Tibial nerve (tissue), 4 donors: ENCODE data around the gene DDX60. TPM values are rescaled to one million over a fixed set of nuclear protein-coding genes. Genes with fewer than 3 reads are reported as not detected.
"Not testable (repeated sequence)": the region's sequence is repeated elsewhere in the genome, so short reads cannot be mapped to it uniquely, and the experiment has no call there.

Experiments
- DNase-seq, 2 donors: peaks; one replicate each; pipeline ENCODE4 v3.0.0-alpha.2; 2019; ENCODE audit warnings: low spot score in 2 of 2
- H3K27ac ChIP-seq, 4 donors: fragments of 200-600 bp; sonication (generic) in 3 of 4; one replicate each; pipeline ENCODE4 v1.5.1; 2017 to 2019; ENCODE audit warnings: mild to moderate bottlenecking in 1 of 4
- H3K27me3 ChIP-seq, 2 donors: fragments of 200-600 bp; sonication (generic) in 1 of 2; one replicate each; pipeline versions ENCODE4 v1.5.1 to v1.6.0; 2017 to 2019
- H3K36me3 ChIP-seq, 3 donors: fragments of 200-600 bp; sonication (generic); one replicate each; pipeline ENCODE4 v1.5.1; 2018 to 2019
- H3K4me1 ChIP-seq, 4 donors: fragments of 200-600 bp; sonication (generic) in 3 of 4; one replicate each; pipeline ENCODE4 v1.5.1; 2017 to 2019
- H3K4me3 ChIP-seq, 4 donors: fragments of 200-600 bp; sonication (generic) in 3 of 4; one replicate each; pipeline ENCODE4 v1.5.1; 2017 to 2019; ENCODE audit warnings: mild to moderate bottlenecking in 1 of 4, moderate library complexity in 1 of 4
- H3K9me3 ChIP-seq, 4 donors: fragments of 200-600 bp; sonication (generic) in 3 of 4; one replicate each; pipeline ENCODE4 v1.5.1; 2017 to 2019
- EP300 ChIP-seq, 2 donors: sonication (generic); formaldehyde crosslinking; IDR thresholded peaks; one replicate each; pipeline ENCODE4 v1.6.1; 2017; ENCODE audit warnings: antibody characterized with exemption in 2 of 2, mild to moderate bottlenecking in 1 of 2
- POLR2A ChIP-seq, 2 donors: fragments of 450-650 bp; IDR thresholded peaks; one replicate each; pipeline ENCODE4 v1.6.1; 2017; ENCODE audit warnings: antibody characterized with exemption in 2 of 2, mild to moderate bottlenecking in 2 of 2, moderate library complexity in 2 of 2
- WGBS, 2 donors: methylation state at CpG; one replicate each; pipeline ENCODE4 v1.1.5; 2018; 5-methylcytosine and 5-hydroxymethylcytosine counted together
- total RNA-seq, 4 donors: library from RNA; depleted of rRNA; stranded (reverse); fragments of >200 nt; gene quantifications; one replicate each; pipeline ENCODE4 v1.1.0, GENCODE V29; 2016
- TF ChIP-seq, protein P1 (sequence below), 5 experiments: fragments of 200-600 bp in 3 of 5; fragments of 450-650 bp in 2 of 5; sonication (generic) in 3 of 5; IDR thresholded peaks; one replicate each; pipeline ENCODE4 v1.5.1; 2016 to 2019; ENCODE audit warnings: antibody characterized with exemption in 5 of 5, mild to moderate bottlenecking in 3 of 5, moderate library complexity in 2 of 5

DDX60 gene
- total RNA-seq, 4 donors from 2014 or later = 9.9 to 33.9 (median 20.6) TPM

DNA sequence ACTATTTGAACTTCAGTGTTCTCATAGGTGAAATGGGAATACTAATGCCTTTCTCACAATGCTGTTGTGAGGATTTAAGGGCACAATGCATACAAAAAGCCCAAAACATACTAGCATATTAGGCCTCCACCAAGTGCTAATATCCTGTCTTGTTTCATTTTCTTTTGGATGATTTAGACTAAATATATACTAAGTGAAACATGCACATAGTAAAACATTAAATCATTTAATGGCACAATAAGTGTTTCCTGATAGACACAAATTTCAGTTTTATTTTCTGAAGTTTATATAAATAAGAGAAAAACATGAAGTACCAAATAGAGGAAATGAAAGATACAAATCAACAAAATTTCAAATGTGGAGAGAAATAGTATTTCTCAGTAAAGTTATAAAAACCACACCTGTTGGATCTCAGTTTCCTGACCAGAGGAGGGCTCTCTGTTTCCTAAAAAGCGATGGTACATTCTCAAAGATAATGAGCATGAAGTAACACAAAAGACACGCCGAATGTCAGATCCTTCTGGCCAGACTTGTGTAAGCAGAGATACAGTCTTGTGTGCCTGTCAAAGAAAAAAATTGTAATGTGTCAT lies 25.1 kb downstream of the DDX60 start:
- H3K27me3 ChIP-seq = no peaks in the 10 kb centered on the region
- H3K4me1 ChIP-seq = no peaks in the 10 kb centered on the region
- no peak overlapping the region for H3K4me3 ChIP-seq
- no peaks in the 10 kb centered on the region for H3K9me3 ChIP-seq
- no peak overlapping the region for H3K27ac ChIP-seq
- DNase-seq = no peak
- WGBS, 2 donors = 93 to 95% methylated on average over 3 of the region's 3 CpGs
- peaks cover 0 to 59% (median 0%) of the 10 kb centered on the region in 3 donors for H3K36me3 ChIP-seq
- TF ChIP-seq EP300 (IDR thresholded peaks at IDR 0.05) = no peak
- TF ChIP-seq POLR2A (IDR thresholded peaks at IDR 0.05) = no peak
- TF ChIP-seq, protein P1, sequence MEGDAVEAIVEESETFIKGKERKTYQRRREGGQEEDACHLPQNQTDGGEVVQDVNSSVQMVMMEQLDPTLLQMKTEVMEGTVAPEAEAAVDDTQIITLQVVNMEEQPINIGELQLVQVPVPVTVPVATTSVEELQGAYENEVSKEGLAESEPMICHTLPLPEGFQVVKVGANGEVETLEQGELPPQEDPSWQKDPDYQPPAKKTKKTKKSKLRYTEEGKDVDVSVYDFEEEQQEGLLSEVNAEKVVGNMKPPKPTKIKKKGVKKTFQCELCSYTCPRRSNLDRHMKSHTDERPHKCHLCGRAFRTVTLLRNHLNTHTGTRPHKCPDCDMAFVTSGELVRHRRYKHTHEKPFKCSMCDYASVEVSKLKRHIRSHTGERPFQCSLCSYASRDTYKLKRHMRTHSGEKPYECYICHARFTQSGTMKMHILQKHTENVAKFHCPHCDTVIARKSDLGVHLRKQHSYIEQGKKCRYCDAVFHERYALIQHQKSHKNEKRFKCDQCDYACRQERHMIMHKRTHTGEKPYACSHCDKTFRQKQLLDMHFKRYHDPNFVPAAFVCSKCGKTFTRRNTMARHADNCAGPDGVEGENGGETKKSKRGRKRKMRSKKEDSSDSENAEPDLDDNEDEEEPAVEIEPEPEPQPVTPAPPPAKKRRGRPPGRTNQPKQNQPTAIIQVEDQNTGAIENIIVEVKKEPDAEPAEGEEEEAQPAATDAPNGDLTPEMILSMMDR (IDR thresholded peaks at IDR 0.05) = no peak

DNA sequence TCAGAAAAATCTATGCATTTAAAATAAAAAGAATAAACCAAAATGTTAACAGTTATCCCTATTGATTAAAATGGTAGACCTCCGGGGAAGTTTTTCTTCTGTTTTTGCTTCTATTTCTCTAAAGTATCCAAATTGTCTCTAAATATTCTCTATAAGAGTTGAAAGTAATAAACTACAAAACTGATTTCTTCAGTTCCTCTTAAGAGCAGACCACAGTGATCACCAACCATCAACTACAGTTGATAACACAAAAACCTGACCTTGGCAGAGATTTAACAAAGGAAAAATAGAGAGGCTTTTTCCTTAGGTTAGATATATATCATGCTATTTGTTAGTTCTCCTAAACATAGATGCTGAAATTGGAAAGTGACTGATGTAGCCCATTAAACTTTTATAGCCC lies 27.3 kb downstream of the DDX60 start:
- 93 to 98% methylated on average over 1 of the region's 1 CpG for WGBS, 2 donors
- Histone ChIP-seq H3K4me1 (no peaks in the 10 kb centered on the region), H3K36me3 (peaks cover 0 to 59% (median 0%) of the 10 kb centered on the region in 3 donors), H3K9me3 (no peaks in the 10 kb centered on the region), H3K27ac (no peak overlapping the region), H3K4me3 (no peak overlapping the region), H3K27me3 (no peaks in the 10 kb centered on the region)
- no peak for TF ChIP-seq POLR2A (IDR thresholded peaks at IDR 0.05)
- TF ChIP-seq, protein P1 (IDR thresholded peaks at IDR 0.05) = no peak
- DNase-seq = no peak

DNA sequence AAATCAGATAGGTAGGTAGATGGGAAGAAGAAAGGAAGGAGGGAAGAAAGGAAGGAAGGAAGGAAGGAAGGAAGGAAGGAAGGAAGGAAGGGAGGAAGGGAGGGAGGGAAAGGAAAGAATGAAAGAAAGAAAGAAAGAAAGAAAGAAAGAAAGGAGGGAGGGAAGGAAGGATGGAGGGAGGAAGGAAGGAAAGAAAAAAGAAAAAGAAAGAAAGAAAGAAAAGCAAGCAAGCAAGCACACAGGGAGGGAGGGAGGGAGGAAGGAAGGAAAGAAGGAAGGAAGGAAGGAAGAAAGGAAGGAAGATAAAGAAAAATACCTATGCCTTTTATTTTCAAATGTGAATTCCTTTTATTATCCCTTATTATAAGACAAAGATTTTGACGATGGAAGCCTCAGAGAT lies 32.7 kb downstream of the DDX60 start:
- peaks cover 0 to 69% (median 0%) of the 10 kb centered on the region in 3 donors for H3K36me3 ChIP-seq
- 90 to 91% methylated on average over 1 of the region's 1 CpG for WGBS, 2 donors

DNA sequence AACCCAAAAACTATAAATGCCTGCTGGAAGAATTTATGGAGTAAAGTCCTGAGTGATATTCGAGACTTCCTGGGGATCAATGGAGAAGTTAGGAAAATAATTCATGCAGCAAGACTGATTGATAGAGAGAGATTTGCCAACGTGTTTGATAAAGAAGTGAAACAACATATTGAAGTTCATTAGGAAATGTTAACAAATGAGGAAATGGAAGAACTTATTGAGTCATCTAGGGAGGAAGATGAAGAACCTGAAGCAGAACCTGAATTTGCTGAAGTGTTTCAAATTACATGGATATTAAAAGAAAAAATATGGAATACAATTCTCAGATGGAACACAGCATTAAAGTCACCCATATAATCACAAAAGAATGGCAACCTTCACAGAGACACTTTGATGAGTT lies 39.0 kb downstream of the DDX60 start:
- no peaks in the 10 kb centered on the region for H3K9me3 ChIP-seq
- no peaks in the 10 kb centered on the region for H3K4me1 ChIP-seq
- H3K36me3 ChIP-seq = peaks cover 0 to 80% (median 13%) of the 10 kb centered on the region in 3 donors
- DNase-seq = no peak
- no peaks in the 10 kb centered on the region for H3K27me3 ChIP-seq
- 71 to 78% methylated on average over 2 of the region's 2 CpGs for WGBS, 2 donors
- TF ChIP-seq POLR2A (IDR thresholded peaks at IDR 0.05) (no peak), EP300 (IDR thresholded peaks at IDR 0.05) (no peak)
- TF ChIP-seq, protein P1 (IDR thresholded peaks at IDR 0.05) = no peak
- H3K27ac ChIP-seq = no peak overlapping the region
- H3K4me3 ChIP-seq = no peak overlapping the region

More for the DNA sequence above, 32.7 kb downstream of the DDX60 start:
- H3K4me1 ChIP-seq, H3K27me3 ChIP-seq, DNase-seq, H3K27ac ChIP-seq, H3K4me3 ChIP-seq, H3K9me3 ChIP-seq: not testable (repeated sequence)

- Histone ChIP-seq H3K4me3 (no peak overlapping the region), H3K27me3 (no peaks in the 10 kb centered on the region), H3K27ac (no peak overlapping the region), H3K9me3 (no peaks in the 10 kb centered on the region), H3K4me1 (no peaks in the 10 kb centered on the region), H3K36me3 (peaks cover 0 to 78% (median 13%) of the 10 kb centered on the region in 3 donors)
- no peak for DNase-seq
- TF ChIP-seq POLR2A (IDR thresholded peaks at IDR 0.05) = no peak
- TF ChIP-seq EP300 (IDR thresholded peaks at IDR 0.05) = no peak
- TF ChIP-seq, protein P1 (IDR thresholded peaks at IDR 0.05) = no peak
- 93 to 97% methylated on average over 2 of the region's 2 CpGs for WGBS, 2 donors
These were observed 42.7 kb downstream of the DDX60 start for GRCh38 chr4:168275836-168276235.

DNA sequence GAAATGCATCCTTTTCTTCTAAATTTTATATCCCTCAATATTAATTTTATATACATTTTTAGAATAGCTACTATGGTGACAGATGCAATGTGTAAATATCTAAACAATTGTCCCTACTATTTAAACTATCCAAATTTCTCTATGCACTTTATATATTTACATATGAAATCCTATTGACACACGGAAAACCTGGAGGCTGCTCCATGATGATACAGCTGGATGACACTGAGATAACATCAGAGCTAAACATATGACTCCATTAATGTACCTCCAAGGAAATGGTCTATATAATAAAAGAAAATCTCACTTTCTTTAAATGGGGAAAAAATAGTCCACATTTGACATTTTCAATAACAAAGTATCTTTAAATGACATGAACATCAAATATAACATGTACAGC lies 43.7 kb downstream of the DDX60 start:
- H3K4me1 ChIP-seq = no peaks in the 10 kb centered on the region
- no peak for DNase-seq
- H3K27ac ChIP-seq = no peak overlapping the region
- no peak overlapping the region for H3K4me3 ChIP-seq
- no peaks in the 10 kb centered on the region for H3K27me3 ChIP-seq
- H3K36me3 ChIP-seq = peaks cover 0 to 75% (median 13%) of the 10 kb centered on the region in 3 donors
- H3K9me3 ChIP-seq = no peaks in the 10 kb centered on the region
- WGBS, 2 donors = 96 to 97% methylated on average over 1 of the region's 1 CpG
- TF ChIP-seq, protein P1 (IDR thresholded peaks at IDR 0.05) = no peak
- TF ChIP-seq POLR2A (IDR thresholded peaks at IDR 0.05) (no peak), EP300 (IDR thresholded peaks at IDR 0.05) (no peak)
